ENCODE data around the gene LHFPL3.

DNA sequence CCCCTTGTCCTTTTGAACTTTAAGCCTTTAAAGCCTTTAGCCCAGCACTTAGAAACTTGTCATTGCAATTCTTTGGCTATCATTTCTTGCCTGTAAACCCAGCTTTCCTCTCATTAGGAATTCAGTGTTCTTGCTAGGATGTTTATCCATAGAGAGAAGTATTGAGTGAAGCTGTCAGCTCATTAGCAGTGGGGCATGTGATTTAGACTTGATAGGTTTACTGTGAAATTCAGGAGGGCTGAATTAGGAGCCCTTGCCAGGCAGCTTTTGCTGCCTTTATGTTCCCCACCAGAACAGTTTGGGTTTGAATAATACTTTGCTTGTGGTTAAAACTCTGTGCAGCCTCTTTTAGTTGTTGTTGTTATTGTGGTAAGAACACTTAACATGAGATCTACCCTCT is 39.5 kb downstream of the LHFPL3 start:
- TF ChIP-seq, protein P1, sequence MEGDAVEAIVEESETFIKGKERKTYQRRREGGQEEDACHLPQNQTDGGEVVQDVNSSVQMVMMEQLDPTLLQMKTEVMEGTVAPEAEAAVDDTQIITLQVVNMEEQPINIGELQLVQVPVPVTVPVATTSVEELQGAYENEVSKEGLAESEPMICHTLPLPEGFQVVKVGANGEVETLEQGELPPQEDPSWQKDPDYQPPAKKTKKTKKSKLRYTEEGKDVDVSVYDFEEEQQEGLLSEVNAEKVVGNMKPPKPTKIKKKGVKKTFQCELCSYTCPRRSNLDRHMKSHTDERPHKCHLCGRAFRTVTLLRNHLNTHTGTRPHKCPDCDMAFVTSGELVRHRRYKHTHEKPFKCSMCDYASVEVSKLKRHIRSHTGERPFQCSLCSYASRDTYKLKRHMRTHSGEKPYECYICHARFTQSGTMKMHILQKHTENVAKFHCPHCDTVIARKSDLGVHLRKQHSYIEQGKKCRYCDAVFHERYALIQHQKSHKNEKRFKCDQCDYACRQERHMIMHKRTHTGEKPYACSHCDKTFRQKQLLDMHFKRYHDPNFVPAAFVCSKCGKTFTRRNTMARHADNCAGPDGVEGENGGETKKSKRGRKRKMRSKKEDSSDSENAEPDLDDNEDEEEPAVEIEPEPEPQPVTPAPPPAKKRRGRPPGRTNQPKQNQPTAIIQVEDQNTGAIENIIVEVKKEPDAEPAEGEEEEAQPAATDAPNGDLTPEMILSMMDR (IDR thresholded peaks at IDR 0.05): no peak
- TF ChIP-seq EZH2 (IDR thresholded peaks at IDR 0.05; ENCODE audit: borderline replicate concordance, insufficient read depth, low read depth, low read length, poor library complexity, severe bottlenecking): no peak

All from B cell (primary cell).